ENCODE measurements around the gene LTV1. TPM values are rescaled to one million over a fixed set of nuclear protein-coding genes. Genes with fewer than 3 reads are reported as not detected.

Gene LTV1
- total RNA-seq, 2 experiments from 2014 or later: 25.5 to 26.8 TPM

- POLR2A ChIA-PET: no interaction called here
- Mint-ChIP-seq H3K36me3 (ENCODE audit: low read depth) (peaks cover 1% of the 10 kb centered on the region), H3K4me3 (no peak overlapping the region), H3K9me3 (ENCODE audit: insufficient read depth) (no peaks in the 10 kb centered on the region), H3K27me3 (ENCODE audit: low read depth) (no peaks in the 10 kb centered on the region), H3K27ac (no peak overlapping the region), H3K4me1 (ENCODE audit: low read depth) (no peaks in the 10 kb centered on the region)
- ATAC-seq: no peak
- CTCF ChIA-PET: no interaction called here
- no peak for DNase-seq
These were observed 25.5 kb upstream of the LTV1 start for GRCh38 chr6:143817621-143818020.

GRCh38 chr6:143821359-143821758, 21.8 kb upstream of the LTV1 start:
- no peak for ATAC-seq
- Mint-ChIP-seq H3K4me3 (no peak overlapping the region), H3K9me3 (ENCODE audit: insufficient read depth) (no peaks in the 10 kb centered on the region), H3K27ac (no peak overlapping the region), H3K27me3 (ENCODE audit: low read depth) (no peaks in the 10 kb centered on the region), H3K36me3 (ENCODE audit: low read depth) (no peaks in the 10 kb centered on the region), H3K4me1 (ENCODE audit: low read depth) (no peaks in the 10 kb centered on the region)
- no peak for DNase-seq
- ChIA-PET CTCF (interaction anchor here (1.2 kb wide), 1 partner anchor 119 kb away, joined by 3 read pairs; no protein-coding TSS in a partner anchor), POLR2A (no interaction called here)

GRCh38 chr6:143822584-143823024, 20.5 kb upstream of the LTV1 start:
- Mint-ChIP-seq H3K4me3 (no peak overlapping the region), H3K9me3 (ENCODE audit: insufficient read depth) (no peaks in the 10 kb centered on the region), H3K36me3 (ENCODE audit: low read depth) (no peaks in the 10 kb centered on the region), H3K27ac (no peak overlapping the region), H3K4me1 (ENCODE audit: low read depth) (no peaks in the 10 kb centered on the region), H3K27me3 (ENCODE audit: low read depth) (no peaks in the 10 kb centered on the region)
- ChIA-PET CTCF (no interaction called here), POLR2A (no interaction called here)
- ATAC-seq (no peak), DNase-seq (no peak)

- H3K27me3 Mint-ChIP-seq (ENCODE audit: low read depth): no peaks in the 10 kb centered on the region
- DNase-seq (no peak), ATAC-seq (no peak)
- H3K36me3 Mint-ChIP-seq (ENCODE audit: low read depth): no peaks in the 10 kb centered on the region
- no peak overlapping the region for H3K27ac Mint-ChIP-seq
- CTCF ChIA-PET: no interaction called here
- H3K4me3 Mint-ChIP-seq: no peak overlapping the region
- H3K9me3 Mint-ChIP-seq (ENCODE audit: insufficient read depth): no peaks in the 10 kb centered on the region
- POLR2A ChIA-PET: no interaction called here
- no peaks in the 10 kb centered on the region for H3K4me1 Mint-ChIP-seq (ENCODE audit: low read depth)
These were observed 19.6 kb upstream of the LTV1 start for GRCh38 chr6:143823548-143823947.

GRCh38 chr6:143828572-143828971, 14.6 kb upstream of the LTV1 start:
- CTCF ChIA-PET: no interaction called here
- no peaks in the 10 kb centered on the region for H3K27me3 Mint-ChIP-seq (ENCODE audit: low read depth)
- POLR2A ChIA-PET: no interaction called here
- H3K4me3 Mint-ChIP-seq: no peak overlapping the region
- no peak for DNase-seq
- no peak for ATAC-seq
- H3K9me3 Mint-ChIP-seq (ENCODE audit: insufficient read depth): no peaks in the 10 kb centered on the region
- H3K36me3 Mint-ChIP-seq (ENCODE audit: low read depth): no peaks in the 10 kb centered on the region
- no peak overlapping the region for H3K27ac Mint-ChIP-seq
- H3K4me1 Mint-ChIP-seq (ENCODE audit: low read depth): no peaks in the 10 kb centered on the region

- Mint-ChIP-seq H3K9me3 (ENCODE audit: insufficient read depth) (no peaks in the 10 kb centered on the region), H3K27me3 (ENCODE audit: low read depth) (no peaks in the 10 kb centered on the region), H3K36me3 (ENCODE audit: low read depth) (no peaks in the 10 kb centered on the region), H3K4me3 (no peak overlapping the region), H3K27ac (no peak overlapping the region), H3K4me1 (ENCODE audit: low read depth) (no peaks in the 10 kb centered on the region)
- CTCF ChIA-PET: interaction anchor here (1.3 kb wide), 1 partner anchor 177 kb away, joined by 3 read pairs; no protein-coding TSS in a partner anchor
- POLR2A ChIA-PET: no interaction called here
- DNase-seq: no peak
- ATAC-seq: no peak
These were observed 7.0 kb upstream of the LTV1 start for GRCh38 chr6:143836150-143836549.

GRCh38 chr6:143838395-143838794, 4.7 kb upstream of the LTV1 start:
- DNase-seq (no peak), ATAC-seq (no peak)
- Mint-ChIP-seq H3K36me3 (ENCODE audit: low read depth) (no peaks in the 10 kb centered on the region), H3K4me3 (no peak overlapping the region), H3K9me3 (ENCODE audit: insufficient read depth) (no peaks in the 10 kb centered on the region), H3K27me3 (ENCODE audit: low read depth) (no peaks in the 10 kb centered on the region), H3K4me1 (ENCODE audit: low read depth) (peaks cover 4% of the 10 kb centered on the region), H3K27ac (no peak overlapping the region)
- POLR2A ChIA-PET: no interaction called here
- CTCF ChIA-PET: no interaction called here

GRCh38 chr6:143839196-143839595, 3.9 kb upstream of the LTV1 start:
- POLR2A ChIA-PET: no interaction called here
- H3K4me3 Mint-ChIP-seq: no peak overlapping the region
- H3K27ac Mint-ChIP-seq: no peak overlapping the region
- no peak for ATAC-seq
- H3K9me3 Mint-ChIP-seq (ENCODE audit: insufficient read depth): no peaks in the 10 kb centered on the region
- peaks cover 8% of the 10 kb centered on the region for H3K36me3 Mint-ChIP-seq (ENCODE audit: low read depth)
- no peaks in the 10 kb centered on the region for H3K27me3 Mint-ChIP-seq (ENCODE audit: low read depth)
- no peak for DNase-seq
- CTCF ChIA-PET: no interaction called here
- peaks cover 9% of the 10 kb centered on the region for H3K4me1 Mint-ChIP-seq (ENCODE audit: low read depth)

GRCh38 chr6:143840595-143841265, 2.4 kb upstream of the LTV1 start:
- peaks cover 20% of the 10 kb centered on the region for H3K36me3 Mint-ChIP-seq (ENCODE audit: low read depth)
- DNase-seq (no peak), ATAC-seq (no peak)
- no peaks in the 10 kb centered on the region for H3K9me3 Mint-ChIP-seq (ENCODE audit: insufficient read depth)
- POLR2A ChIA-PET: no interaction called here
- peaks cover 16% of the 10 kb centered on the region for H3K4me1 Mint-ChIP-seq (ENCODE audit: low read depth)
- no peak overlapping the region for H3K4me3 Mint-ChIP-seq
- H3K27me3 Mint-ChIP-seq (ENCODE audit: low read depth): no peaks in the 10 kb centered on the region
- no peak overlapping the region for H3K27ac Mint-ChIP-seq
- CTCF ChIA-PET: no interaction called here

GRCh38 chr6:143842461-143842901, 657 bp upstream of the LTV1 start:
- H3K4me1 Mint-ChIP-seq (ENCODE audit: low read depth): peaks cover 16% of the 10 kb centered on the region
- peaks cover 32% of the 10 kb centered on the region for H3K36me3 Mint-ChIP-seq (ENCODE audit: low read depth)
- no peaks in the 10 kb centered on the region for H3K9me3 Mint-ChIP-seq (ENCODE audit: insufficient read depth)
- ATAC-seq (peak; percentile 58), DNase-seq (no peak)
- POLR2A ChIA-PET: interaction anchor here (0.6 to 1.4 kb wide), 5 partner anchors 12 to 1368 kb away, joined by 3 to 5 read pairs (median 3); no protein-coding TSS in a partner anchor
- peak overlapping the region; percentile 95 for H3K4me3 Mint-ChIP-seq
- no peaks in the 10 kb centered on the region for H3K27me3 Mint-ChIP-seq (ENCODE audit: low read depth)
- CTCF ChIA-PET: interaction anchor here (1.1 to 2.9 kb wide), 7 partner anchors 10 to 329 kb away, joined by 4 to 23 read pairs (median 5); no protein-coding TSS in a partner anchor
- H3K27ac Mint-ChIP-seq: peak overlapping the region; percentile 97

GRCh38 chr6:143843677-143843999, 500 bp downstream of the LTV1 start:
- ATAC-seq (no peak), DNase-seq (no peak)
- H3K36me3 Mint-ChIP-seq (ENCODE audit: low read depth): peaks cover 41% of the 10 kb centered on the region
- H3K27ac Mint-ChIP-seq: peak overlapping the region; percentile 97
- H3K27me3 Mint-ChIP-seq (ENCODE audit: low read depth): no peaks in the 10 kb centered on the region
- no peaks in the 10 kb centered on the region for H3K9me3 Mint-ChIP-seq (ENCODE audit: insufficient read depth)
- peak overlapping the region; percentile 95 for H3K4me3 Mint-ChIP-seq
- H3K4me1 Mint-ChIP-seq (ENCODE audit: low read depth): peaks cover 16% of the 10 kb centered on the region
- ChIA-PET CTCF (interaction anchor here (1.1 to 2.9 kb wide), 8 partner anchors 11 to 330 kb away, joined by 4 to 23 read pairs (median 5); no protein-coding TSS in a partner anchor), POLR2A (interaction anchor here (0.5 to 1.3 kb wide), 8 partner anchors 9 to 393 kb away, joined by 3 to 5 read pairs (median 4); partner anchors contain the start of genes ADAT2 and PEX3)

- DNase-seq: peak; percentile 28
- CTCF ChIA-PET: interaction anchor here (1.5 to 2.9 kb wide), 6 partner anchors 19 to 305 kb away, joined by 5 to 23 read pairs (median 6); no protein-coding TSS in a partner anchor
These were observed 868 bp downstream of the LTV1 start for GRCh38 chr6:143844006-143844405.

More at GRCh38 chr6:143844006-143844405, 868 bp downstream of the LTV1 start:
- Mint-ChIP-seq H3K4me3 (peak overlapping the region; percentile 95), H3K27ac (peak overlapping the region; percentile 97), H3K9me3 (ENCODE audit: insufficient read depth) (no peaks in the 10 kb centered on the region), H3K4me1 (ENCODE audit: low read depth) (peaks cover 16% of the 10 kb centered on the region), H3K36me3 (ENCODE audit: low read depth) (peaks cover 45% of the 10 kb centered on the region), H3K27me3 (ENCODE audit: low read depth) (no peaks in the 10 kb centered on the region)
- no peak for ATAC-seq
- POLR2A ChIA-PET: interaction anchor here (0.5 to 1.3 kb wide), 8 partner anchors 9 to 1165 kb away, joined by 3 to 5 read pairs (median 4); partner anchors contain the start of genes ADAT2 and PEX3
